NCI-H524 treated with DMSO at 0.1 percent for 48 hours (cell line): ENCODE results near the gene L3MBTL1.
A peak's percentile ranks its signal among the peaks of the same experiment; 100 is the strongest.

ENCODE experiments used
- DNase-seq: peaks from one replicate; lab custom pipeline; 2025; lab: John Stamatoyannopoulos, UW

Gene L3MBTL1

GRCh38 chr20:43506238-43506637, 1.3 kb upstream of the L3MBTL1 start:
- DNase-seq = no peak

GRCh38 chr20:43508106-43508505, 609 bp downstream of the L3MBTL1 start:
- DNase-seq = no peak

- DNase-seq = no peak
Measured at GRCh38 chr20:43508604-43509040, 1.1 kb downstream of the L3MBTL1 start.

- DNase-seq = no peak
Measured at GRCh38 chr20:43511879-43512278, 4.4 kb downstream of the L3MBTL1 start.

- DNase-seq = no peak
Measured at GRCh38 chr20:43513372-43513930, 6.0 kb downstream of the L3MBTL1 start.

- DNase-seq = peak; percentile 97
Measured at GRCh38 chr20:43513931-43514647, 6.6 kb downstream of the L3MBTL1 start.

- no peak for DNase-seq
Measured at GRCh38 chr20:43514648-43514999, 7.1 kb downstream of the L3MBTL1 start.

- DNase-seq = no peak
Measured at GRCh38 chr20:43515628-43516027, 8.1 kb downstream of the L3MBTL1 start.

- DNase-seq = no peak
Measured at GRCh38 chr20:43516251-43516824, 8.8 kb downstream of the L3MBTL1 start.

GRCh38 chr20:43520074-43520630, 12.7 kb downstream of the L3MBTL1 start:
- no peak for DNase-seq

GRCh38 chr20:43525021-43525420, 17.5 kb downstream of the L3MBTL1 start:
- DNase-seq = no peak

GRCh38 chr20:43528258-43528875, 20.9 kb downstream of the L3MBTL1 start:
- no peak for DNase-seq

GRCh38 chr20:43529051-43529450, 21.6 kb downstream of the L3MBTL1 start:
- DNase-seq = no peak

GRCh38 chr20:43529457-43530153, 22.1 kb downstream of the L3MBTL1 start:
- DNase-seq = no peak

- DNase-seq = no peak
Measured at GRCh38 chr20:43530321-43531090, 23.0 kb downstream of the L3MBTL1 start.

GRCh38 chr20:43531091-43531443, 23.6 kb downstream of the L3MBTL1 start:
- DNase-seq = no peak

- no peak for DNase-seq
Measured at GRCh38 chr20:43532416-43533055, 25.0 kb downstream of the L3MBTL1 start.

GRCh38 chr20:43533060-43533459, 25.6 kb downstream of the L3MBTL1 start:
- no peak for DNase-seq

GRCh38 chr20:43534016-43534415, 26.5 kb downstream of the L3MBTL1 start:
- DNase-seq = no peak

- DNase-seq = no peak
Measured at GRCh38 chr20:43534791-43535350, 27.4 kb downstream of the L3MBTL1 start.
